ENCODE results near the gene STAG2.
"Not testable (repeated sequence)": the region's sequence is repeated elsewhere in the genome, so short reads cannot be mapped to it uniquely, and the experiment has no call there.

STAG2 gene

GRCh38 chrX:124093222-124093621 lies 131.7 kb downstream of the STAG2 start:
- H3K4me1 ChIP-seq (ENCODE audit: insufficient read depth, insufficient read length) = no peaks in the 10 kb centered on the region
- H3K27me3 ChIP-seq (ENCODE audit: insufficient read depth, insufficient read length) = no peaks in the 10 kb centered on the region
- H3K36me3 ChIP-seq (ENCODE audit: insufficient read depth, insufficient read length, low read length) = peaks cover 14% of the 10 kb centered on the region
- H3K4me3 ChIP-seq (ENCODE audit: insufficient read length, low read depth) = no peak overlapping the region
- TF ChIP-seq SUZ12 (IDR thresholded peaks at IDR 0.05; ENCODE audit: extremely low read depth, insufficient read depth, insufficient read length) (no peak), ZNF274 (IDR thresholded peaks at IDR 0.05; ENCODE audit: low read depth, low read length) (no peak), YY1 (IDR thresholded peaks at IDR 0.05; ENCODE audit: insufficient read depth, insufficient read length) (no peak)
- no peak for DNase-seq (ENCODE audit: low read depth, low spot score)
- no peaks in the 10 kb centered on the region for H3K9me3 ChIP-seq (ENCODE audit: insufficient read depth, low read length)
- H3K9ac ChIP-seq (ENCODE audit: insufficient read length, low read depth) = no peak overlapping the region

- no peaks in the 10 kb centered on the region for H3K9me3 ChIP-seq (ENCODE audit: insufficient read depth, low read length)
- H3K9ac ChIP-seq (ENCODE audit: insufficient read length, low read depth) = no peak overlapping the region
- H3K4me3 ChIP-seq (ENCODE audit: insufficient read length, low read depth) = no peak overlapping the region
- peaks cover 7% of the 10 kb centered on the region for H3K36me3 ChIP-seq (ENCODE audit: insufficient read depth, insufficient read length, low read length)
- no peaks in the 10 kb centered on the region for H3K27me3 ChIP-seq (ENCODE audit: insufficient read depth, insufficient read length)
- TF ChIP-seq YY1 (IDR thresholded peaks at IDR 0.05; ENCODE audit: insufficient read depth, insufficient read length) (no peak), ZNF274 (IDR thresholded peaks at IDR 0.05; ENCODE audit: low read depth, low read length) (no peak), SUZ12 (IDR thresholded peaks at IDR 0.05; ENCODE audit: extremely low read depth, insufficient read depth, insufficient read length) (no peak)
- no peak for DNase-seq (ENCODE audit: low read depth, low spot score)
- H3K4me1 ChIP-seq (ENCODE audit: insufficient read depth, insufficient read length) = no peaks in the 10 kb centered on the region
Observed at GRCh38 chrX:124097116-124097515, 135.6 kb downstream of the STAG2 start.

- Histone ChIP-seq H3K4me1 (ENCODE audit: insufficient read depth, insufficient read length) (no peaks in the 10 kb centered on the region), H3K4me3 (ENCODE audit: insufficient read length, low read depth) (no peak overlapping the region), H3K36me3 (ENCODE audit: insufficient read depth, insufficient read length, low read length) (peaks cover 7% of the 10 kb centered on the region), H3K9ac (ENCODE audit: insufficient read length, low read depth) (no peak overlapping the region), H3K27me3 (ENCODE audit: insufficient read depth, insufficient read length) (no peaks in the 10 kb centered on the region), H3K9me3 (ENCODE audit: insufficient read depth, low read length) (no peaks in the 10 kb centered on the region)
- TF ChIP-seq ZNF274 (IDR thresholded peaks at IDR 0.05; ENCODE audit: low read depth, low read length) (no peak), SUZ12 (IDR thresholded peaks at IDR 0.05; ENCODE audit: extremely low read depth, insufficient read depth, insufficient read length) (no peak), YY1 (IDR thresholded peaks at IDR 0.05; ENCODE audit: insufficient read depth, insufficient read length) (no peak)
- no peak for DNase-seq (ENCODE audit: low read depth, low spot score)
Observed at GRCh38 chrX:124098089-124098488, 136.6 kb downstream of the STAG2 start.

- H3K9ac ChIP-seq (ENCODE audit: insufficient read length, low read depth) = no peak overlapping the region
- H3K4me1 ChIP-seq (ENCODE audit: insufficient read depth, insufficient read length) = no peaks in the 10 kb centered on the region
- DNase-seq (ENCODE audit: low read depth, low spot score) = no peak
- peaks cover 3% of the 10 kb centered on the region for H3K36me3 ChIP-seq (ENCODE audit: insufficient read depth, insufficient read length, low read length)
- TF ChIP-seq ZNF274 (IDR thresholded peaks at IDR 0.05; ENCODE audit: low read depth, low read length) (no peak), YY1 (IDR thresholded peaks at IDR 0.05; ENCODE audit: insufficient read depth, insufficient read length) (no peak), SUZ12 (IDR thresholded peaks at IDR 0.05; ENCODE audit: extremely low read depth, insufficient read depth, insufficient read length) (no peak)
- no peaks in the 10 kb centered on the region for H3K9me3 ChIP-seq (ENCODE audit: insufficient read depth, low read length)
- H3K4me3 ChIP-seq (ENCODE audit: insufficient read length, low read depth) = no peak overlapping the region
- H3K27me3 ChIP-seq (ENCODE audit: insufficient read depth, insufficient read length) = no peaks in the 10 kb centered on the region
Observed at GRCh38 chrX:124103966-124104365, 142.5 kb downstream of the STAG2 start.

- H3K4me1 ChIP-seq (ENCODE audit: insufficient read depth, insufficient read length); H3K4me3 ChIP-seq (ENCODE audit: insufficient read length, low read depth); H3K9ac ChIP-seq (ENCODE audit: insufficient read length, low read depth); H3K36me3 ChIP-seq (ENCODE audit: insufficient read depth, insufficient read length, low read length); H3K27me3 ChIP-seq (ENCODE audit: insufficient read depth, insufficient read length); H3K9me3 ChIP-seq (ENCODE audit: insufficient read depth, low read length); DNase-seq (ENCODE audit: low read depth, low spot score): not testable (repeated sequence)
Observed at GRCh38 chrX:124104512-124104911, 143.0 kb downstream of the STAG2 start.

GRCh38 chrX:124113621-124114600 lies 152.4 kb downstream of the STAG2 start:
- TF ChIP-seq ZNF274 (IDR thresholded peaks at IDR 0.05; ENCODE audit: low read depth, low read length) (no peak), YY1 (IDR thresholded peaks at IDR 0.05; ENCODE audit: insufficient read depth, insufficient read length) (no peak), SUZ12 (IDR thresholded peaks at IDR 0.05; ENCODE audit: extremely low read depth, insufficient read depth, insufficient read length) (no peak)
- no peaks in the 10 kb centered on the region for H3K36me3 ChIP-seq (ENCODE audit: insufficient read depth, insufficient read length, low read length)
- DNase-seq (ENCODE audit: low read depth, low spot score) = no peak

GRCh38 chrX:124117325-124117724 lies 155.8 kb downstream of the STAG2 start:
- Histone ChIP-seq H3K4me1 (ENCODE audit: insufficient read depth, insufficient read length) (no peaks in the 10 kb centered on the region), H3K4me3 (ENCODE audit: insufficient read length, low read depth) (no peak overlapping the region), H3K9me3 (ENCODE audit: insufficient read depth, low read length) (no peaks in the 10 kb centered on the region), H3K9ac (ENCODE audit: insufficient read length, low read depth) (no peak overlapping the region), H3K27me3 (ENCODE audit: insufficient read depth, insufficient read length) (no peaks in the 10 kb centered on the region), H3K36me3 (ENCODE audit: insufficient read depth, insufficient read length, low read length) (no peaks in the 10 kb centered on the region)
- TF ChIP-seq SUZ12 (IDR thresholded peaks at IDR 0.05; ENCODE audit: extremely low read depth, insufficient read depth, insufficient read length) (no peak), ZNF274 (IDR thresholded peaks at IDR 0.05; ENCODE audit: low read depth, low read length) (no peak), YY1 (IDR thresholded peaks at IDR 0.05; ENCODE audit: insufficient read depth, insufficient read length) (no peak)
- DNase-seq (ENCODE audit: low read depth, low spot score) = no peak

More at GRCh38 chrX:124113621-124114600, 152.4 kb downstream of the STAG2 start:
- H3K4me3 ChIP-seq (ENCODE audit: insufficient read length, low read depth) = no peak overlapping the region
- H3K4me1 ChIP-seq (ENCODE audit: insufficient read depth, insufficient read length) = no peaks in the 10 kb centered on the region
- H3K9me3 ChIP-seq (ENCODE audit: insufficient read depth, low read length) = no peaks in the 10 kb centered on the region
- no peaks in the 10 kb centered on the region for H3K27me3 ChIP-seq (ENCODE audit: insufficient read depth, insufficient read length)
- H3K9ac ChIP-seq (ENCODE audit: insufficient read length, low read depth) = no peak overlapping the region

Data from NT2/D1 (cell line).